GM18508 (cell line): ENCODE data around the gene SPDYE16.
A peak's percentile ranks its signal among the peaks of the same experiment; 100 is the strongest.
"Not testable (repeated sequence)": the region's sequence is repeated elsewhere in the genome, so short reads cannot be mapped to it uniquely, and the experiment has no call there.

Experiments used
- ATAC-seq: cut with Tn5 transposase; IDR thresholded peaks from one replicate; pipeline ENCODE4 v1.9.1; 2021; ENCODE audit warnings: moderate number of reproducible peaks; ENCODE audit not compliant: insufficient read depth, unreplicated experiment

SPDYE16 gene

GRCh38 chr7:76505168-76506080 lies 37.7 kb downstream of the SPDYE16 start:
- ATAC-seq = no peak

GRCh38 chr7:76504351-76505167 lies 38.5 kb downstream of the SPDYE16 start:
- not testable (repeated sequence) for ATAC-seq

GRCh38 chr7:76503244-76503643 lies 39.9 kb downstream of the SPDYE16 start:
- not testable (repeated sequence) for ATAC-seq

GRCh38 chr7:76502836-76503235 lies 40.3 kb downstream of the SPDYE16 start:
- ATAC-seq = not testable (repeated sequence)

GRCh38 chr7:76502224-76502623 lies 40.9 kb downstream of the SPDYE16 start:
- ATAC-seq = not testable (repeated sequence)

GRCh38 chr7:76499924-76500241 lies 43.2 kb downstream of the SPDYE16 start:
- ATAC-seq = not testable (repeated sequence)

- ATAC-seq = not testable (repeated sequence)
Observed at GRCh38 chr7:76499201-76499923, 43.7 kb downstream of the SPDYE16 start.

GRCh38 chr7:76498583-76499200 lies 44.4 kb downstream of the SPDYE16 start:
- not testable (repeated sequence) for ATAC-seq

- not testable (repeated sequence) for ATAC-seq
Observed at GRCh38 chr7:76497918-76498582, 45.0 kb downstream of the SPDYE16 start.

GRCh38 chr7:76495717-76496116 lies 47.4 kb downstream of the SPDYE16 start:
- ATAC-seq = not testable (repeated sequence)

GRCh38 chr7:76492139-76492538 lies 51.0 kb downstream of the SPDYE16 start:
- not testable (repeated sequence) for ATAC-seq

- not testable (repeated sequence) for ATAC-seq
Observed at GRCh38 chr7:76487969-76488368, 55.1 kb downstream of the SPDYE16 start.

- peak; percentile 98 for ATAC-seq
Observed at GRCh38 chr7:76486618-76487017, 56.5 kb downstream of the SPDYE16 start.

GRCh38 chr7:76485822-76486610 lies 57.1 kb downstream of the SPDYE16 start:
- not testable (repeated sequence) for ATAC-seq

GRCh38 chr7:76484456-76484855 lies 58.6 kb downstream of the SPDYE16 start:
- not testable (repeated sequence) for ATAC-seq

GRCh38 chr7:76483081-76483480 lies 60.0 kb downstream of the SPDYE16 start:
- ATAC-seq = not testable (repeated sequence)

- not testable (repeated sequence) for ATAC-seq
Observed at GRCh38 chr7:76482660-76483059, 60.4 kb downstream of the SPDYE16 start.
